ENCODE results near the gene DAZAP1. TPM values are rescaled to one million over a fixed set of nuclear protein-coding genes. Genes with fewer than 3 reads are reported as not detected.
A peak's percentile ranks its signal among the peaks of the same experiment; 100 is the strongest.

Gene DAZAP1
- total RNA-seq, 2 experiments from 2014 or later = 128 to 133 TPM

- H3K36me3 Mint-ChIP-seq (ENCODE audit: low read depth) = no peaks in the 10 kb centered on the region
- peaks cover 59 to 75% of the 10 kb centered on the region in 2 experiments for H3K27me3 ChIP-seq (ENCODE audit: control insufficient read depth in 1 of 2, insufficient read depth in 2 of 2, low read length in 2 of 2)
- H3K4me1 Mint-ChIP-seq (ENCODE audit: low read depth) = peaks cover 30% of the 10 kb centered on the region
- H3K27ac ChIP-seq (ENCODE audit: low read depth in 1 of 2, low read length in 2 of 2) = no peak overlapping the region
- DNase-seq (no peak), ATAC-seq (ENCODE audit: poor library complexity) (peak; percentile 9)
- POLR2A ChIA-PET = interaction anchor here (0.6 to 2.3 kb wide), 3 partner anchors 10 to 830 kb away, joined by 3 to 12 read pairs (median 7); no protein-coding TSS in a partner anchor
- CTCF ChIA-PET = interaction anchor here (0.8 to 1.6 kb wide), 2 partner anchors 10 to 11 kb away, joined by 4 read pairs; no protein-coding TSS in a partner anchor
- H3K27me3 Mint-ChIP-seq = peaks cover 68% of the 10 kb centered on the region
- H3K4me3 Mint-ChIP-seq = no peak overlapping the region
- peaks cover 33% of the 10 kb centered on the region for H3K4me1 ChIP-seq (ENCODE audit: insufficient read depth, low read length)
- H3K9me3 ChIP-seq (ENCODE audit: control insufficient read depth in 1 of 2, insufficient read depth in 1 of 2, low read length in 2 of 2) = peaks cover 0 to 43% of the 10 kb centered on the region in 2 experiments
- no peak overlapping the region for H3K27ac Mint-ChIP-seq
- TF ChIP-seq, protein P1, sequence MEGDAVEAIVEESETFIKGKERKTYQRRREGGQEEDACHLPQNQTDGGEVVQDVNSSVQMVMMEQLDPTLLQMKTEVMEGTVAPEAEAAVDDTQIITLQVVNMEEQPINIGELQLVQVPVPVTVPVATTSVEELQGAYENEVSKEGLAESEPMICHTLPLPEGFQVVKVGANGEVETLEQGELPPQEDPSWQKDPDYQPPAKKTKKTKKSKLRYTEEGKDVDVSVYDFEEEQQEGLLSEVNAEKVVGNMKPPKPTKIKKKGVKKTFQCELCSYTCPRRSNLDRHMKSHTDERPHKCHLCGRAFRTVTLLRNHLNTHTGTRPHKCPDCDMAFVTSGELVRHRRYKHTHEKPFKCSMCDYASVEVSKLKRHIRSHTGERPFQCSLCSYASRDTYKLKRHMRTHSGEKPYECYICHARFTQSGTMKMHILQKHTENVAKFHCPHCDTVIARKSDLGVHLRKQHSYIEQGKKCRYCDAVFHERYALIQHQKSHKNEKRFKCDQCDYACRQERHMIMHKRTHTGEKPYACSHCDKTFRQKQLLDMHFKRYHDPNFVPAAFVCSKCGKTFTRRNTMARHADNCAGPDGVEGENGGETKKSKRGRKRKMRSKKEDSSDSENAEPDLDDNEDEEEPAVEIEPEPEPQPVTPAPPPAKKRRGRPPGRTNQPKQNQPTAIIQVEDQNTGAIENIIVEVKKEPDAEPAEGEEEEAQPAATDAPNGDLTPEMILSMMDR (IDR thresholded peaks at IDR 0.05) = no peak
- no peak overlapping the region for H3K4me3 ChIP-seq (ENCODE audit: low read length)
- intact Hi-C loops (cut with DNase I, micrococcal nuclease) = no loop called here
- no peaks in the 10 kb centered on the region for H3K9me3 Mint-ChIP-seq
- H3K36me3 ChIP-seq (ENCODE audit: insufficient read depth, low read length) = no peaks in the 10 kb centered on the region
Measured at GRCh38 chr19:1455002-1455335, 47.6 kb downstream of the DAZAP1 start.

- Mint-ChIP-seq H3K27ac (no peak overlapping the region), H3K4me1 (ENCODE audit: low read depth) (peaks cover 27% of the 10 kb centered on the region), H3K27me3 (peaks cover 64% of the 10 kb centered on the region), H3K4me3 (no peak overlapping the region), H3K9me3 (no peaks in the 10 kb centered on the region), H3K36me3 (ENCODE audit: low read depth) (no peaks in the 10 kb centered on the region)
- no peaks in the 10 kb centered on the region for H3K36me3 ChIP-seq (ENCODE audit: insufficient read depth, low read length)
- H3K4me1 ChIP-seq (ENCODE audit: insufficient read depth, low read length) = peaks cover 28% of the 10 kb centered on the region
- no peak overlapping the region for H3K4me3 ChIP-seq (ENCODE audit: low read length)
- TF ChIP-seq, protein P1 (IDR thresholded peaks at IDR 0.05) = no peak
- H3K9me3 ChIP-seq (ENCODE audit: control insufficient read depth in 1 of 2, insufficient read depth in 1 of 2, low read length in 2 of 2) = peaks cover 0 to 39% of the 10 kb centered on the region in 2 experiments
- intact Hi-C loops (cut with DNase I, micrococcal nuclease) = no loop called here
- ChIA-PET CTCF (interaction anchor here (0.8 to 1.6 kb wide), 2 partner anchors 10 kb away, joined by 4 read pairs; no protein-coding TSS in a partner anchor), POLR2A (interaction anchor here (0.6 to 2.3 kb wide), 5 partner anchors 10 to 186 kb away, joined by 3 to 12 read pairs (median 4); partner anchors contain the start of gene CIRBP)
- peaks cover 55 to 70% of the 10 kb centered on the region in 2 experiments for H3K27me3 ChIP-seq (ENCODE audit: control insufficient read depth in 1 of 2, insufficient read depth in 2 of 2, low read length in 2 of 2)
- ATAC-seq (ENCODE audit: poor library complexity) (peak; percentile 79), DNase-seq (peak in 11 of 14 experiments; percentile 24 to 82 (median 45))
- no peak overlapping the region for H3K27ac ChIP-seq (ENCODE audit: low read depth in 1 of 2, low read length in 2 of 2)
Measured at GRCh38 chr19:1455336-1456120, 48.1 kb downstream of the DAZAP1 start.

GRCh38 chr19:1456121-1456900 is 48.9 kb downstream of the DAZAP1 start:
- POLR2A ChIA-PET = interaction anchor here (0.6 to 2.3 kb wide), 5 partner anchors 11 to 187 kb away, joined by 3 to 12 read pairs (median 4); partner anchors contain the start of gene CIRBP
- TF ChIP-seq, protein P1 (IDR thresholded peaks at IDR 0.05) = no peak
- ATAC-seq (ENCODE audit: poor library complexity) (no peak), DNase-seq (no peak)
- H3K27ac Mint-ChIP-seq = no peak overlapping the region
- Histone ChIP-seq H3K27me3 (ENCODE audit: control insufficient read depth in 1 of 2, insufficient read depth in 2 of 2, low read length in 2 of 2) (peaks cover 47 to 62% of the 10 kb centered on the region in 2 experiments), H3K27ac (ENCODE audit: low read depth in 1 of 2, low read length in 2 of 2) (no peak overlapping the region), H3K9me3 (ENCODE audit: control insufficient read depth in 1 of 2, insufficient read depth in 1 of 2, low read length in 2 of 2) (peaks cover 0 to 37% of the 10 kb centered on the region in 2 experiments), H3K4me1 (ENCODE audit: insufficient read depth, low read length) (peaks cover 28% of the 10 kb centered on the region), H3K36me3 (ENCODE audit: insufficient read depth, low read length) (no peaks in the 10 kb centered on the region), H3K4me3 (ENCODE audit: low read length) (no peak overlapping the region)
- CTCF ChIA-PET = interaction anchor here (1.0 to 1.6 kb wide), 2 partner anchors 9 to 11 kb away, joined by 3 to 4 read pairs; no protein-coding TSS in a partner anchor
- H3K4me1 Mint-ChIP-seq (ENCODE audit: low read depth) = peaks cover 22% of the 10 kb centered on the region
- intact Hi-C loops (cut with DNase I, micrococcal nuclease) = no loop called here
- peaks cover 56% of the 10 kb centered on the region for H3K27me3 Mint-ChIP-seq
- H3K9me3 Mint-ChIP-seq = no peaks in the 10 kb centered on the region
- no peaks in the 10 kb centered on the region for H3K36me3 Mint-ChIP-seq (ENCODE audit: low read depth)
- H3K4me3 Mint-ChIP-seq = no peak overlapping the region

All from CD4-positive, alpha-beta T cell (primary cell).